HG03175 (cell line): ENCODE data around the gene SIRPG.
"Not testable (repeated sequence)": the region's sequence is repeated elsewhere in the genome, so short reads cannot be mapped to it uniquely, and the experiment has no call there.

Source experiments
- ATAC-seq: cut with Tn5 transposase; IDR thresholded peaks from one replicate; pipeline ENCODE4 v1.9.1; 2021; ENCODE audit warnings: mild to moderate bottlenecking, moderate library complexity; ENCODE audit not compliant: unreplicated experiment

Gene SIRPG

GRCh38 chr20:1637226-1637625 is 20.4 kb downstream of the SIRPG start:
- no peak for ATAC-seq

- no peak for ATAC-seq
Measured at GRCh38 chr20:1636621-1637020, 21.0 kb downstream of the SIRPG start.

- no peak for ATAC-seq
Measured at GRCh38 chr20:1635291-1635979, 22.1 kb downstream of the SIRPG start.

- no peak for ATAC-seq
Measured at GRCh38 chr20:1633535-1633934, 24.0 kb downstream of the SIRPG start.

GRCh38 chr20:1632178-1632577 is 25.4 kb downstream of the SIRPG start:
- ATAC-seq = no peak

GRCh38 chr20:1631309-1632151 is 26.0 kb downstream of the SIRPG start:
- ATAC-seq = no peak

- no peak for ATAC-seq
Measured at GRCh38 chr20:1630186-1630585, 27.4 kb downstream of the SIRPG start.

GRCh38 chr20:1629321-1629720 is 28.3 kb downstream of the SIRPG start:
- no peak for ATAC-seq

GRCh38 chr20:1628621-1629020 is 29.0 kb downstream of the SIRPG start:
- no peak for ATAC-seq

GRCh38 chr20:1627200-1627550 is 30.4 kb downstream of the SIRPG start:
- no peak for ATAC-seq

GRCh38 chr20:1626528-1627199 is 30.9 kb downstream of the SIRPG start:
- no peak for ATAC-seq

- ATAC-seq = no peak
Measured at GRCh38 chr20:1625083-1625690, 32.4 kb downstream of the SIRPG start.

- ATAC-seq = no peak
Measured at GRCh38 chr20:1623501-1624205, 33.9 kb downstream of the SIRPG start.

- peak; percentile 53 for ATAC-seq
Measured at GRCh38 chr20:1622450-1622849, 35.1 kb downstream of the SIRPG start.

GRCh38 chr20:1621316-1621715 is 36.3 kb downstream of the SIRPG start:
- ATAC-seq = no peak

GRCh38 chr20:1619861-1620444 is 37.6 kb downstream of the SIRPG start, which contains the start of gene SIRPB1:
Gene SIRPB1, minus strand, starts transcription at chr20:1620009. Its CDS starts 65 bp downstream, at chr20:1619944.
- ATAC-seq = no peak

- ATAC-seq = no peak
Measured at GRCh38 chr20:1618954-1619540, 38.5 kb downstream of the SIRPG start.

- no peak for ATAC-seq
Measured at GRCh38 chr20:1618479-1618878, 39.1 kb downstream of the SIRPG start.

GRCh38 chr20:1616858-1617434 is 40.6 kb downstream of the SIRPG start:
- ATAC-seq = no peak

GRCh38 chr20:1610404-1610803 is 47.2 kb downstream of the SIRPG start:
- not testable (repeated sequence) for ATAC-seq
